Measurements from ENCODE around the gene ZKSCAN3.

GRCh38 chr6:28390688-28391087 is 40.9 kb downstream of the ZKSCAN3 start:
- TF ChIP-seq CTCF (IDR thresholded peaks at IDR 0.05) = no peak
- TF ChIP-seq POLR2A (IDR thresholded peaks at IDR 0.05) = no peak
